ENCODE measurements around the gene CLEC2D.

DNA sequence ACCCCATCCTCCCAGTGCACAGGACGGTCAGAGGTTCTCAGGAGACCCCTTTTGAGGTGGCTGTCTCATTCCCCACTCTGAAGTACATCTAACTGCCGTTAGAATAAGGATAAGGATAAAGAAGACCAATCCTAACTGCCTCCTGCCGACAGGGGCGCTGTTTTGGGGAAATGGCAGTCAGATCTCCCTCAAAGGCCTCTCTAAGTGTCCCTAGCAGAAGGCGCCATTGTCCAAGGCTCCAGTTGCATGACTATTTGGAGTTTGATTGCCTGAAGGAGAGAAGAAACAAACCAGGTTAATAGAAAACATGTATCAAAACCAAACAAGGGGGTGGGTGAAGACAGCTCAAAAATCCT lies 32.7 kb upstream of the CLEC2D start:
- no peak for TF ChIP-seq POLR2A (IDR thresholded peaks at IDR 0.05)
- TF ChIP-seq, protein P1, sequence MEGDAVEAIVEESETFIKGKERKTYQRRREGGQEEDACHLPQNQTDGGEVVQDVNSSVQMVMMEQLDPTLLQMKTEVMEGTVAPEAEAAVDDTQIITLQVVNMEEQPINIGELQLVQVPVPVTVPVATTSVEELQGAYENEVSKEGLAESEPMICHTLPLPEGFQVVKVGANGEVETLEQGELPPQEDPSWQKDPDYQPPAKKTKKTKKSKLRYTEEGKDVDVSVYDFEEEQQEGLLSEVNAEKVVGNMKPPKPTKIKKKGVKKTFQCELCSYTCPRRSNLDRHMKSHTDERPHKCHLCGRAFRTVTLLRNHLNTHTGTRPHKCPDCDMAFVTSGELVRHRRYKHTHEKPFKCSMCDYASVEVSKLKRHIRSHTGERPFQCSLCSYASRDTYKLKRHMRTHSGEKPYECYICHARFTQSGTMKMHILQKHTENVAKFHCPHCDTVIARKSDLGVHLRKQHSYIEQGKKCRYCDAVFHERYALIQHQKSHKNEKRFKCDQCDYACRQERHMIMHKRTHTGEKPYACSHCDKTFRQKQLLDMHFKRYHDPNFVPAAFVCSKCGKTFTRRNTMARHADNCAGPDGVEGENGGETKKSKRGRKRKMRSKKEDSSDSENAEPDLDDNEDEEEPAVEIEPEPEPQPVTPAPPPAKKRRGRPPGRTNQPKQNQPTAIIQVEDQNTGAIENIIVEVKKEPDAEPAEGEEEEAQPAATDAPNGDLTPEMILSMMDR (IDR thresholded peaks at IDR 0.05) = no peak

Measured in vagina (tissue), 2 donors.